ENCODE measurements around the gene CCSER2. TPM values are rescaled to one million over a fixed set of nuclear protein-coding genes. Genes with fewer than 3 reads are reported as not detected.
A peak's percentile ranks its signal among the peaks of the same experiment; 100 is the strongest.
"Not testable (repeated sequence)": the region's sequence is repeated elsewhere in the genome, so short reads cannot be mapped to it uniquely, and the experiment has no call there.

The CCSER2 gene
- polyA plus RNA-seq, 3 donors = 24.7 to 28.5 (median 24.8) TPM

- DNase-seq = peak; percentile 4
Measured at GRCh38 chr10:84308481-84309304, 19.7 kb upstream of the CCSER2 start.

- DNase-seq = no peak
Measured at GRCh38 chr10:84310470-84310869, 17.9 kb upstream of the CCSER2 start.

GRCh38 chr10:84311576-84311975 lies 16.8 kb upstream of the CCSER2 start:
- no peak for DNase-seq

GRCh38 chr10:84312816-84313215 lies 15.6 kb upstream of the CCSER2 start:
- DNase-seq = no peak

- no peak for DNase-seq
Measured at GRCh38 chr10:84314275-84314674, 14.1 kb upstream of the CCSER2 start.

- no peak for DNase-seq
Measured at GRCh38 chr10:84317174-84317573, 11.2 kb upstream of the CCSER2 start.

- DNase-seq = no peak
Measured at GRCh38 chr10:84321902-84322301, 6.5 kb upstream of the CCSER2 start.

- not testable (repeated sequence) for DNase-seq
Measured at GRCh38 chr10:84323566-84323965, 4.8 kb upstream of the CCSER2 start.

- not testable (repeated sequence) for DNase-seq
Measured at GRCh38 chr10:84326995-84327394, 1.4 kb upstream of the CCSER2 start.

GRCh38 chr10:84329196-84329611 lies 815 bp downstream of the CCSER2 start:
- DNase-seq = peak; percentile 14

GRCh38 chr10:84329986-84330651 lies 1.7 kb downstream of the CCSER2 start:
- no peak for DNase-seq

- no peak for DNase-seq
Measured at GRCh38 chr10:84331091-84331490, 2.7 kb downstream of the CCSER2 start.

GRCh38 chr10:84333864-84334451 lies 5.6 kb downstream of the CCSER2 start:
- DNase-seq = no peak

GRCh38 chr10:84334811-84335210 lies 6.4 kb downstream of the CCSER2 start:
- no peak for DNase-seq

GRCh38 chr10:84335516-84335915 lies 7.1 kb downstream of the CCSER2 start:
- no peak for DNase-seq

GRCh38 chr10:84336406-84337090 lies 8.2 kb downstream of the CCSER2 start:
- no peak for DNase-seq

- no peak for DNase-seq
Measured at GRCh38 chr10:84337199-84337598, 8.8 kb downstream of the CCSER2 start.

GRCh38 chr10:84339025-84339424 lies 10.6 kb downstream of the CCSER2 start:
- no peak for DNase-seq

GRCh38 chr10:84340187-84340586 lies 11.8 kb downstream of the CCSER2 start:
- DNase-seq = no peak

- DNase-seq = no peak
Measured at GRCh38 chr10:84340632-84341537, 12.5 kb downstream of the CCSER2 start.

GRCh38 chr10:84341538-84341856 lies 13.1 kb downstream of the CCSER2 start:
- DNase-seq = no peak

Data from renal pelvis (tissue), 4 donors.